GM12878 (cell line): Measurements from ENCODE around the gene PRLH.

Source experiments
- CTCF ChIP-seq, 3 experiments: IDR thresholded peaks in 2 of 3; conservative IDR thresholded peaks in 1 of 3; 2 replicates each; pipeline ENCODE4 v1.5.1; 2011; ENCODE audit warnings: low read depth in 3 of 3, low read length in 3 of 3, mild to moderate bottlenecking in 3 of 3, control low read depth in 2 of 3, moderate library complexity in 2 of 3, inconsistent platforms in 1 of 3, mixed read lengths in 1 of 3; ENCODE audit not compliant: control insufficient read depth in 2 of 3, insufficient read depth in 1 of 3; ENCODE audit errors: extremely low read depth in 1 of 3
- POLR2AphosphoS5 ChIP-seq: IDR thresholded peaks from 2 replicates; pipeline ENCODE4 v1.6.1; 2011; ENCODE audit warnings: mild to moderate bottlenecking, low read length, inconsistent platforms
- RAD21 ChIP-seq: IDR thresholded peaks from 2 replicates; pipeline ENCODE4 v1.6.1; 2011; ENCODE audit warnings: mild to moderate bottlenecking, low read depth, low read length, moderate library complexity; ENCODE audit not compliant: insufficient read depth
- RUNX3 ChIP-seq: IDR thresholded peaks from 2 replicates; pipeline ENCODE4 v1.6.1; 2012; ENCODE audit warnings: low read length, inconsistent platforms
- SMARCA5 ChIP-seq: fragments of 450-650 bp; IDR thresholded peaks from 2 replicates; pipeline ENCODE4 v1.6.1; 2017; ENCODE audit warnings: mild to moderate bottlenecking
- ZNF217 ChIP-seq: fragments of 450-650 bp; IDR thresholded peaks from 2 replicates; pipeline ENCODE4 v1.6.1; 2017; ENCODE audit warnings: antibody characterized with exemption, mild to moderate bottlenecking

- no peak for TF ChIP-seq CTCF (IDR thresholded peaks at IDR 0.05 in 2 of 3, conservative IDR thresholded peaks at IDR 0.05 in 1 of 3; ENCODE audit: control insufficient read depth in 2 of 3, extremely low read depth in 1 of 3, insufficient read depth in 1 of 3, low read depth in 3 of 3, low read length in 3 of 3)
- TF ChIP-seq POLR2AphosphoS5 = no peak
- TF ChIP-seq ZNF217 = no peak
- no peak for TF ChIP-seq RUNX3
- TF ChIP-seq RAD21 = no peak
- TF ChIP-seq SMARCA5 = no peak
Observed at GRCh38 chr2:237575869-237576862, 9.8 kb downstream of the PRLH start.
